HL-60 (cell line): ENCODE results near the gene DGKE.

Source experiments
- CTCF ChIP-seq: IDR thresholded peaks from one replicate; pipeline ENCODE4 v1.5.1; 2011; ENCODE audit warnings: low read length, control low read depth, inconsistent platforms; ENCODE audit not compliant: insufficient read depth
- POLR2AphosphoS5 ChIP-seq: IDR thresholded peaks from 2 replicates; pipeline ENCODE4 v1.6.1; 2012; ENCODE audit warnings: low read depth

DNA sequence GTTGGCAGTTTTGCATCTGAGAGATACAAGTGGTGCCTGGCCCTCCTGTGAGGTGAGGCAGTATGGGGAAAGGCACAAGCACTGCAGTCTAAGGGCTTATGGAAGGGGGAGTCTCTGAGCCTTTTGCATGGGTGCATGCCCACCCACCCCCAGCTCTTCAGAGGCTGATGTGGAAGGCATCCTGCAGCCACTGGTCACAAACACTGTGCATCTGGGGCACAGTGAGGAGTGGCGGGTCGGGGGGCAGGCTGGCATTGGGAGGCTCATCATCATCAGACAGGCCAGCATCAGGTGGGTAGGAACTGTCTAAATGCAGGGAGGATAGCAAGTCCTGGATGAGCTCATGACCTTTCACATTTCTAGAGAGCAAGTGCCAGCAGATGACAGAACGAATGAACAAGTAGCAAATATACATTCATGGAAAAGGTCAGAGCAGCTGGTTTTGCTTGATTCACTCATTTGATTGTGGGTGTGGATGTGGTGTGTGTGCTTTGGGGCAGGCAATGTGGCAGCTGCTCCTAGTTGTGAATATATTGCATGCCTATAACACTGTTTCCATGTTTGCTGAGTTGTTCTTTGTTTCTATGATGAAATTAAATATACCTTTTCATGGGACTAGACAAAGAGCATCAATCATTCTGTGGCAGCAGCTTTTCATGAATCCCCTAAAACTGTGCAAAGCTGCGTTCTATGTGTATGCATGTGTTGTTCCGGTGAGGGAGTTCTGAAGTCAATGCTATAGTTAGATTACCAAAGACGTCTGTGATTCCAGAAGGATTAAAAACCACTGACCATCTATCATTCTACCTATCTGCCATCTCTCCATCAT, 50.7 kb downstream of the DGKE start:
- TF ChIP-seq CTCF = no peak
- no peak for TF ChIP-seq POLR2AphosphoS5
